ENCODE results near the gene LHX3. TPM values are rescaled to one million over a fixed set of nuclear protein-coding genes. Genes with fewer than 3 reads are reported as not detected.

The LHX3 gene
- total RNA-seq, 2 experiments from 2014 or later, result 0.11 to 0.16 TPM

GRCh38 chr9:136252281-136252680, 47.4 kb upstream of the LHX3 start:
- no peak overlapping the region for H3K4me3 Mint-ChIP-seq
- ATAC-seq (ENCODE audit: poor library complexity) (no peak), DNase-seq (no peak)
- no peaks in the 10 kb centered on the region for H3K27me3 Mint-ChIP-seq
- H3K36me3 Mint-ChIP-seq (ENCODE audit: low read depth), result no peaks in the 10 kb centered on the region
- no peak overlapping the region for H3K27ac Mint-ChIP-seq
- H3K4me1 ChIP-seq (ENCODE audit: insufficient read depth, low read length), result no peaks in the 10 kb centered on the region
- H3K4me1 Mint-ChIP-seq (ENCODE audit: low read depth), result no peaks in the 10 kb centered on the region
- intact Hi-C loops (cut with DNase I, micrococcal nuclease), result no loop called here
- no peak overlapping the region for H3K27ac ChIP-seq (ENCODE audit: low read depth in 1 of 2, low read length in 2 of 2)
- POLR2A ChIA-PET, result no interaction called here
- no peaks in the 10 kb centered on the region for H3K9me3 Mint-ChIP-seq
- peaks cover 0 to 4% of the 10 kb centered on the region in 2 experiments for H3K27me3 ChIP-seq (ENCODE audit: control insufficient read depth in 1 of 2, insufficient read depth in 2 of 2, low read length in 2 of 2)
- H3K4me3 ChIP-seq (ENCODE audit: low read length), result no peak overlapping the region
- TF ChIP-seq, protein P1, sequence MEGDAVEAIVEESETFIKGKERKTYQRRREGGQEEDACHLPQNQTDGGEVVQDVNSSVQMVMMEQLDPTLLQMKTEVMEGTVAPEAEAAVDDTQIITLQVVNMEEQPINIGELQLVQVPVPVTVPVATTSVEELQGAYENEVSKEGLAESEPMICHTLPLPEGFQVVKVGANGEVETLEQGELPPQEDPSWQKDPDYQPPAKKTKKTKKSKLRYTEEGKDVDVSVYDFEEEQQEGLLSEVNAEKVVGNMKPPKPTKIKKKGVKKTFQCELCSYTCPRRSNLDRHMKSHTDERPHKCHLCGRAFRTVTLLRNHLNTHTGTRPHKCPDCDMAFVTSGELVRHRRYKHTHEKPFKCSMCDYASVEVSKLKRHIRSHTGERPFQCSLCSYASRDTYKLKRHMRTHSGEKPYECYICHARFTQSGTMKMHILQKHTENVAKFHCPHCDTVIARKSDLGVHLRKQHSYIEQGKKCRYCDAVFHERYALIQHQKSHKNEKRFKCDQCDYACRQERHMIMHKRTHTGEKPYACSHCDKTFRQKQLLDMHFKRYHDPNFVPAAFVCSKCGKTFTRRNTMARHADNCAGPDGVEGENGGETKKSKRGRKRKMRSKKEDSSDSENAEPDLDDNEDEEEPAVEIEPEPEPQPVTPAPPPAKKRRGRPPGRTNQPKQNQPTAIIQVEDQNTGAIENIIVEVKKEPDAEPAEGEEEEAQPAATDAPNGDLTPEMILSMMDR (IDR thresholded peaks at IDR 0.05), result no peak
- H3K36me3 ChIP-seq (ENCODE audit: insufficient read depth, low read length), result no peaks in the 10 kb centered on the region
- CTCF ChIA-PET, result no interaction called here
- no peaks in the 10 kb centered on the region for H3K9me3 ChIP-seq (ENCODE audit: control insufficient read depth in 1 of 2, insufficient read depth in 1 of 2, low read length in 2 of 2)

DNA sequence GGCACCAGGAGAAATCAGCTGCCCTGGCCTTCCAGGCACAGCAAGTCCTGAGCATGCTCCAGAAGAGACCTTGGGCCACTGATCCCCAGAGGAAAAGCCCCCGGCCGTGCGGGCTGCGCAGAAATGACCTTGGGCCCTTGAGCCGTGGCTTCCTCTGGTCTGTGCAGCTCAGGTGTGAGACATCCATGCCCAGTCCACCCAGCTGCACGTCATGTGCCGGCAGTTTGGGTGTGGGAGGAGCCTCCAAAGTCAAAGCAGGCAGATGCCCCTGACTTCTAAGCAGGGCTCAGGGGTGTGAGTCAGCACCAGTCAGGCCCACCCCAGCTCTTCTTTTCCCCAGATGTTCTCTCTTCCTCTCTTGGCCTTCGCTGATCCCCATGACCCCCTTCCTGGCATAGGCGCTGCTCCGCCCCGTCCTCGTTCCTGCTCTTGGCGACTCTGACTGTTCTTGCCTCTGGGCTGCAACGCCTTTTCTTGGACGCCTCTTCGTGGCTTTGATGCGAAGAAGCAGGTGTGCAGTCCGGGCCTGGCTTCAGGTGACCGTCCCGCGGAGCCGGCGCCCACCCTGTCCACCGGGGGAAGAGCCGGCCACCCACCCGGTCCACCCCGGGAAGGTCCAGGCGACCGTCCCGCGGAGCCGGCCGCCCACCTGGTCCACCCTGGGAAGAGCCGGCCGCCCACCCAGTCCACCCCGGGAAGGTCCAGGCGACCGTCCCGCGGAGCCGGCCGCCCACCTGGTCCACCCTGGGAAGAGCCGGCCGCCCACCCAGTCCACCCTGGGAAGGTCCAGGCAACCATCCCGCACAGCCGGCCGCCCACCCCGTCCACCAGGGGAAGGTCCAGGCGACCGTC, 46.6 kb upstream of the LHX3 start:
- no peak for ATAC-seq (ENCODE audit: poor library complexity)
- H3K27me3 ChIP-seq (ENCODE audit: control insufficient read depth in 1 of 2, insufficient read depth in 2 of 2, low read length in 2 of 2), result peaks cover 0 to 4% of the 10 kb centered on the region in 2 experiments
- H3K9me3 ChIP-seq (ENCODE audit: control insufficient read depth in 1 of 2, insufficient read depth in 1 of 2, low read length in 2 of 2), result no peaks in the 10 kb centered on the region
- TF ChIP-seq, protein P1 (IDR thresholded peaks at IDR 0.05), result no peak
- DNase-seq, result no peak
- CTCF ChIA-PET, result interaction anchor here (1.4 kb wide), 1 partner anchor 16 kb away, joined by 4 read pairs; no protein-coding TSS in a partner anchor
- no peak overlapping the region for H3K4me3 ChIP-seq (ENCODE audit: low read length)
- no peak overlapping the region for H3K27ac ChIP-seq (ENCODE audit: low read depth in 1 of 2, low read length in 2 of 2)
- Mint-ChIP-seq H3K27ac (no peak overlapping the region), H3K9me3 (no peaks in the 10 kb centered on the region), H3K4me1 (ENCODE audit: low read depth) (no peaks in the 10 kb centered on the region), H3K4me3 (no peak overlapping the region), H3K36me3 (ENCODE audit: low read depth) (no peaks in the 10 kb centered on the region), H3K27me3 (no peaks in the 10 kb centered on the region)
- POLR2A ChIA-PET, result no interaction called here
- intact Hi-C loops (cut with DNase I, micrococcal nuclease), result no loop called here
- no peaks in the 10 kb centered on the region for H3K36me3 ChIP-seq (ENCODE audit: insufficient read depth, low read length)
- H3K4me1 ChIP-seq (ENCODE audit: insufficient read depth, low read length), result no peaks in the 10 kb centered on the region

DNA sequence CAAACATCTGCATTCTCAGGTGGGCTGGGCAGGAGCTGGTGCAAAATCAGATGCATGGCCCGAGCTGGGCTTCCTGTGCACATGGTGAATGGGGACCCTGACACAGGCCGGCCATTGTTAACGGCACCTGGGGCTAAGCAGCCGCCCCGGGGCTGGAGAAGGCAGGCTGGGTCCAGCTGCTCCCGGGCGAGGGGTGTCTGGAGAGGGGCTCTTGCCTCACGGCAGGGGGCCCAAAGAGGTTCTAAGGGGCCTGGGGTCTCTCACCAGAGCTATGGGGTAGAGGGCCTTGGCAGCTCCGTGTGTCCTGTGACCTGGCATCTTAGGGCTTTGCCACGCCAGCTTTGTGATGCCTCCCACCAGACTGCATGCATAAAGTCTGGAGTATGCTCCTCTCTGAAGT, 45.7 kb upstream of the LHX3 start:
- CTCF ChIA-PET, result interaction anchor here (1.4 kb wide), 1 partner anchor 17 kb away, joined by 4 read pairs; no protein-coding TSS in a partner anchor
- Histone ChIP-seq H3K4me1 (ENCODE audit: insufficient read depth, low read length) (peaks cover 4% of the 10 kb centered on the region), H3K36me3 (ENCODE audit: insufficient read depth, low read length) (no peaks in the 10 kb centered on the region), H3K27ac (ENCODE audit: low read depth in 1 of 2, low read length in 2 of 2) (no peak overlapping the region), H3K9me3 (ENCODE audit: control insufficient read depth in 1 of 2, insufficient read depth in 1 of 2, low read length in 2 of 2) (no peaks in the 10 kb centered on the region), H3K27me3 (ENCODE audit: control insufficient read depth in 1 of 2, insufficient read depth in 2 of 2, low read length in 2 of 2) (peaks cover 0 to 4% of the 10 kb centered on the region in 2 experiments), H3K4me3 (ENCODE audit: low read length) (no peak overlapping the region)
- Mint-ChIP-seq H3K27me3 (no peaks in the 10 kb centered on the region), H3K4me3 (no peak overlapping the region), H3K36me3 (ENCODE audit: low read depth) (no peaks in the 10 kb centered on the region), H3K9me3 (no peaks in the 10 kb centered on the region), H3K27ac (no peak overlapping the region), H3K4me1 (ENCODE audit: low read depth) (peaks cover 5% of the 10 kb centered on the region)
- TF ChIP-seq, protein P1 (IDR thresholded peaks at IDR 0.05), result no peak
- ATAC-seq (ENCODE audit: poor library complexity) (no peak), DNase-seq (no peak)
- intact Hi-C loops (cut with DNase I, micrococcal nuclease), result no loop called here
- POLR2A ChIA-PET, result no interaction called here
